ENCODE data around the gene CLOCK.

The CLOCK gene

GRCh38 chr4:55543858-55544257 lies 2.9 kb downstream of the CLOCK start:
- DNase-seq (ENCODE audit: low read depth in 2 of 2): no peak

DNA sequence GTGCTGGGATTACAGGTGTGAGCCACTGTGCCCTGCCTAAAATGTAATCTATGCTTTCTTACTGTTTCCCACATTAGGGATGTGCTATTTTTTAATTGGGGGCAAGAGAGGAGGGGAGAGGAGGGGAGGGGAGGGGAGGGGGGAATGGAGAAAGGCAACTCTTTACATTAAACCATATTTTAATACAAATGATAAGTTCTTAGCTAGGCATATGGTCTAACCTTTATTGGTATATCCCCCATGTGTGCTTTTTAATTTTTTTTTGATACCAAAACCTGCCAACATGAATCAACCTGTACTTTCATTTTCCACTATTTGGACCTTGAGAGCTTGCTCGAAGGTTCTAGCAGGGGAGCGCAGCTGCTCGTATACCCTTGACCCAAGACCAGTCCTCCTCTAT lies 6.4 kb downstream of the CLOCK start:
- no peak for DNase-seq (ENCODE audit: low read depth in 2 of 2)

DNA sequence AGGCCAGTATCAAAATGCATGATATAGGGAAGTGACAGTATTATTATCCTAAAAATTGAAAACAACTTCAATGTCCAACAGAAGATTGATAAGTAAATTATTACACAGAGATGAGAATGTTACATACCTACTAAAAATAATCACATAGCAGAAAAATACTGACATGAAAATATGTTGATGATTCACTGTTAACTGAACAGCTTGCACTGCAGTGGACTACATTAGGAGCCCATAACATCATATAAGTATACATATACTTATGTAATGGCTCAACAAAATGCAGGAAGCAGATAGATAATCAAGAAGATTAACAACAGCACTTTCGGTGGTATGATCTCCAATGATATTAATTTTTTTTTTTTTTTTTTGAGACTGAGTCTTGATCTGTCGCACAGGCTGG lies 7.1 kb downstream of the CLOCK start:
- DNase-seq (ENCODE audit: low read depth in 2 of 2): no peak

DNA sequence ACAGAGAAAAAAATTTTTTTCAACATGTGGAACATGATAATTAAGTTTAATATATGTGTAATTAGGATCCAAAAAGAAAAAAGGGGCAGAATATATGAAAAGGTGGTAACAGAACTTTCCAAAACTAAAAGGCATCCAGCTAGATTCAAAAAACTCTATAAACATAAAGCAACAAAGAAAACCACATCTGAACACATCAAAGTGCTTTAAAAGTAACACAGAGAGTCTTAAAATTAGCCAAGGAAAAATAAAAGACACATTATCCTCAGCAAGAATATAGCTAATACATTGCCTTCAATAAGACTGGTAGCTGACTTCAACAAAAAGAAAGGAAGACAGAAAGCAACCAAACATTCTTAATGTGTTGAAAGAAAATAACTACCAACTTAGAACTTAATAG lies 8.2 kb downstream of the CLOCK start:
- DNase-seq (ENCODE audit: low read depth in 2 of 2): no peak

- DNase-seq (ENCODE audit: low read depth in 2 of 2): no peak
Observed at GRCh38 chr4:55534306-55534705, 12.4 kb downstream of the CLOCK start.

DNA sequence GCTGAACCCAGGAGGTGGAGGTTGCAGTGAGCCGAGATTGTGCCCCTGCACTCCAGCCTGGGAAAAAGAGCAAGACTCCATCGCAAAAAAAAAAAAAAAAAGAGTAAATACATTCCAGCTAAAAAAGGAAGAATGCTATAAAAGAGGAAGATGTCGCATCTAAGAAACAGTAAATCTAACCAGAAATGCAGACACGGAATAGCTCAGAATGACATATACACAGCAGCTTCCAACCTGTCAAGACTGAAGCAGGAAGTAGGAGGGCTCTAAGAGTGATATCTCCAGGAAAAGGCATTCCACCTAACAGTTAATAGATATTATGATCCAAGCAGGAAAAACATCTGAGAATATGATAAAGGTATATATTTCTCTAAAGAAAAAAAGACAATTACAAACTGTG lies 16.0 kb downstream of the CLOCK start:
- DNase-seq (ENCODE audit: low read depth in 2 of 2): no peak

GRCh38 chr4:55530167-55530566 lies 16.5 kb downstream of the CLOCK start:
- DNase-seq (ENCODE audit: low read depth in 2 of 2): no peak

- no peak for DNase-seq (ENCODE audit: low read depth in 2 of 2)
Observed at GRCh38 chr4:55528491-55528890, 18.2 kb downstream of the CLOCK start.

GRCh38 chr4:55524844-55525571 lies 21.7 kb downstream of the CLOCK start:
- no peak for DNase-seq (ENCODE audit: low read depth in 2 of 2)

- DNase-seq (ENCODE audit: low read depth in 2 of 2): no peak
Observed at GRCh38 chr4:55518442-55518841, 28.3 kb downstream of the CLOCK start.

DNA sequence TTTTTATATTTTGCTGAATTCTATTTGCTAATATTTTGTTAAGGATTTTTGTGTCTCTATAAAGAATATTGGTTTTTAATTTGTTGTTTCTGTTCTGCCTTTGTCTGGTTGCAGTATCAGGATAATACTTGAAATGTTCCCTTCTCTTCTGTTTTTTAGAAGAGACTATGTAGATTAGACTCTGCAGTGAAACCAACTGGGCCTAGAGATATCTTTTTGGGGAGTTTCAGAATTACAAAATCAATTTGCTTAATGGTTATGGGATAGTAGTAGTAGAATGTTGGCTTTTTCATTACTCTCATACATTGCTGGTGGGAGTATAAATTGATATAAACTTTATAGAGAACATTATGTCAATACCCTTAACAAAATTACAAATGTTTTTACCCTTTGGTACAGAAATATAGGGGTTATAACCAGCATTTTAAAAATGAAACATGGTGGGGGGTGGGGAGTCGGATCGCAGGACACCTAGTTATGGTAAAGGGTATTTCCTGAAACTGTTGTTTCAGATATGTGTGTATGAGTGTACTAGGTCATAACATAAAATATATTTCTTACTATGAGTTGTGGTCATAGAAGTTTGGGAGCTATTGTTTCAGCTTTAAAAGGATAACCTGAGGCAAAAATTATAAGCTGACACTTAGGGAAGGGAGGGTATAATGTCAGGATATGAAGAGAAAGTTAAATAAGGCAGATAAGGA lies 29.0 kb downstream of the CLOCK start:
- no peak for DNase-seq (ENCODE audit: low read depth in 2 of 2)

GRCh38 chr4:55512922-55513571 lies 33.7 kb downstream of the CLOCK start:
- DNase-seq (ENCODE audit: low read depth in 2 of 2): no peak

DNA sequence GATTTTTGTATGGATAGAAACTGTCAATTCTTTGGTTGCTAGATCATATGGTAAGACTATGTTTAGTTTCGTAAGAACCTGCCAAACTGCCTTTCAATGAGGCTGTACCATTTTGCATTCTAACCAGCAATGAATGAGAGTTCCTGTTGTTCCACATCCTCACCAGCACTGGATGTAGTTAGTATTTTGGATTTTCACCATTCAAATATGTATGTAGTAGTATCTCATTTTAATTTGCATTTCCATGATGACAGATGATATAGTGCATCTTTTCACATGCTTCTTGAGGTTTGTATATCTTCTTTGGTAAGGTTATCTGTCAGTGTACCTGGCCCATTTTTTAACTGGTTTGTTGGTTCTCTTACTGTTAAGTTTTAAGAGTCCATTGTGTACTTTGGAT lies 34.6 kb downstream of the CLOCK start:
- no peak for DNase-seq (ENCODE audit: low read depth in 2 of 2)

GRCh38 chr4:55510685-55511084 lies 36.0 kb downstream of the CLOCK start:
- DNase-seq (ENCODE audit: low read depth in 2 of 2): no peak

DNA sequence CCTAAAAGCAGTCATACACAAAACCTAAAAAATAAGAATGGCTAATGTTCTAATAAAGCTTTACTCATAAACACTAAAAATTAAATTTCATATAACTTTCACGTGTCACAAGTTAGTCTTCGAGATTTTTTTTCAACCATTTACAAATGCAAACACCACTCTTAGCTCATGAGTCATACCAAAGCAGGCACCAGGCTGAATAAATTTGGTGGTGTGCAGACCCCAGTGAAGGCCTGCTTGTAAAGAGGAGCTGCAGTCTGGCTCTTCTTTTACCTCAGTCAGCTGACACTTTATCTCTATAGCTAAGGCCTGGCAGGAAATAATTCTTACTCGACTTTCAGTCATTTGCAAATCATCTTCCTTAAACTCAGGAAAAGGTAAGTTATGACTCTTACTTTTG lies 37.4 kb downstream of the CLOCK start:
- no peak for DNase-seq (ENCODE audit: low read depth in 2 of 2)

DNA sequence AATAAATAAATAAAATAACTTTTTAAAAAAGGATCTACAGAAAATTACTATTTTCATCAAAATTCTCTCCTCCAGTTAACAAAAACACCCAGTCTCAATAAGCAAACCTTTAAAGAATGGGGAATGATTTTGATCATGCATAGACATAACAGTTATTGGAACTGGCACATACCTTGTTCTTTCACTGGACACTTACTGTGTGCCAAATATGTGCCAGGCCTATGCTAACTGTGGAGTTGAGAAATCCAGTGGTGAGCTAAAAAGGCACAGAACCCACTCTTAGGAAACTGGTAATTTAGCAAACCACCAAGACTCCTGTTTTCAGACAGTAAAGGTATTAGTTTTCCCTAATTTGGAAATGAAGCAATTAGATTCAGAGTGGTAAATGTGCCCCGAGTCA lies 39.1 kb downstream of the CLOCK start:
- DNase-seq (ENCODE audit: low read depth in 2 of 2): no peak

DNA sequence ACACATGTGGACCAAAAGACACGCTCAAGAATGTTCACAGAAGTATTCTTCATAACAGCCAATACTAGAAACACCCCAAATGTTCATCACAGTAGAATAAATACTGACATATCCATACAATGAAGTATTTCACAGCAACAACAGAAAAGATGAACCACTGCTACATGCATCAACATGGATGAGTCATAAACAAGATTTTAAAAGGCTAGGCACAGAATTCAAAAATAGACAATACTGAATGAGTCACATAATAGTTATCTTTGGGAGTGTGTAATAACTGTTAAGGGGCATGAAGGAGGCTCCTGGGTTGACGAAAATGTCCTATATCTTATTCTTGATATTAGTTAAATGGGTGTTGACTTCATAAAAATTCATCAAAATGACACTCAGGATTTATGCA lies 43.5 kb downstream of the CLOCK start:
- no peak for DNase-seq (ENCODE audit: low read depth in 2 of 2)

GRCh38 chr4:55500072-55500471 lies 46.6 kb downstream of the CLOCK start:
- DNase-seq (ENCODE audit: low read depth in 2 of 2): no peak

DNA sequence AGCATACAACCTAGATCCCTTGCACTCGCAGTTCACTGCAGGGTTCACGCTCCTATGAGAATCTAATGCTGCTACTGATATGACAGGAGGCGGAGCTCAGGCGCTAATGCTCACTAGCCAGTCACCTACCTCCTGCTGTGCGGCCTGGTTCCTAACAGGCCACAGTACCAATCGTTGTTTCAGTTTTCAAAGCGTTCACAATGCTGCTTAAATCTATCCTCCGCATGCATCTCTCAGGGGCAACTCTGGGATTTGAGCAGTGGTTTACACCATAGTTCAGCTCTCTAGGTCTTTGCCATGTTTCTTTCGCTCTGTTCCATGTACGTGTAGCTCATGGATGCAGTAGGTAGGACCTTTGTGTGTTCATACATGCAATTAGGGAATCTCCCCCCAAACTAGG lies 47.2 kb downstream of the CLOCK start:
- no peak for DNase-seq (ENCODE audit: low read depth in 2 of 2)

GRCh38 chr4:55498051-55498450 lies 48.7 kb downstream of the CLOCK start:
- no peak for DNase-seq (ENCODE audit: low read depth in 2 of 2)

DNA sequence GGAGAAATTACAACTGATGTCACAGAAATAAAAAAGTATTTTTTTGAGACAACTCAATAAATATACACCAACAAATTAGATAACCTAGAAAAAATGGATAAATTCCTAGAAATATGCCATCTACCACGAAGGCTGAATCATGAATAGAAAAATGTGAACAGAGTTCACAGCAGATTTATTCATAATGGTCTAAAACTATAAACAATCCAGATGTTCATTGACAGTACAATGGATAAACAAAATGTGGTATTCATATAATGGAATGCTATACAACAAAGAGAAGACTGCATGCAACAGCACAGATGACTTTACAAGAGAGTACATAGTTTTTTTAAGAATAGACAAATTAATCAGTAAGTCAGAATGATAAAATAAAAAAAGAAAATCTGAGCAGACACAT lies 55.2 kb downstream of the CLOCK start:
- no peak for DNase-seq (ENCODE audit: low read depth in 2 of 2)

GRCh38 chr4:55488716-55489115 lies 58.0 kb downstream of the CLOCK start:
- DNase-seq (ENCODE audit: low read depth in 2 of 2): no peak

GRCh38 chr4:55485821-55486220 lies 60.9 kb downstream of the CLOCK start:
- no peak for DNase-seq (ENCODE audit: low read depth in 2 of 2)
